Thoracic aorta (tissue), 2 donors: ENCODE results near the gene PGLYRP4. TPM values are rescaled to one million over a fixed set of nuclear protein-coding genes. Genes with fewer than 3 reads are reported as not detected.
"Not testable (repeated sequence)": the region's sequence is repeated elsewhere in the genome, so short reads cannot be mapped to it uniquely, and the experiment has no call there.

ENCODE experiments used
- ATAC-seq: fragments of 150-250 bp; one replicate; pipeline ENCODE4 v1.8.0; 2017; ENCODE audit warnings: low read depth; ENCODE audit not compliant: insufficient number of reproducible peaks, low FRiP score
- DNase-seq: peaks from one replicate; pipeline ENCODE4 v3.0.0-alpha.2; 2020; ENCODE audit warnings: low spot score
- H3K27ac ChIP-seq, 2 donors: fragments of 200-600 bp; sonication (generic); 1 replicate in 1 of 2; 2 replicates in 1 of 2; pipeline ENCODE4 v1.5.1; 2016; ENCODE audit warnings: mild to moderate bottlenecking in 2 of 2, moderate library complexity in 2 of 2
- H3K27me3 ChIP-seq: fragments of 200-600 bp; sonication (generic); replicated peaks from 2 replicates; pipeline ENCODE4 v1.6.0; 2016; ENCODE audit warnings: mild to moderate bottlenecking; ENCODE audit not compliant: insufficient read depth
- H3K36me3 ChIP-seq: fragments of 200-600 bp; sonication (generic); one replicate; pipeline ENCODE4 v1.5.1; 2016
- H3K4me1 ChIP-seq, 2 donors: fragments of 200-600 bp; sonication (generic); 1 replicate in 1 of 2; 2 replicates in 1 of 2; pipeline versions ENCODE4 v1.5.1 to v1.6.0; 2016; ENCODE audit warnings: low read depth in 2 of 2, mild to moderate bottlenecking in 1 of 2; ENCODE audit not compliant: control insufficient read depth in 1 of 2
- H3K4me3 ChIP-seq: fragments of 200-600 bp; sonication (generic); 2 replicates; pipeline ENCODE4 v1.5.1; 2016; ENCODE audit warnings: mild to moderate bottlenecking
- H3K9me3 ChIP-seq: fragments of 200-600 bp; sonication (generic); 2 replicates; pipeline ENCODE4 v1.5.1; 2016
- total RNA-seq, 2 donors: library from RNA; depleted of rRNA; stranded (reverse); fragments of >200 nt; gene quantifications; one replicate each; pipeline versions ENCODE4 v1.1.0 to v1.2.3, GENCODE V29; 2016
- TF ChIP-seq, protein P1 (sequence below): fragments of 200-600 bp; sonication (generic); IDR thresholded peaks from one replicate; pipeline ENCODE4 v1.5.1; 2019; ENCODE audit warnings: antibody characterized with exemption

Gene PGLYRP4
- total RNA-seq, 2 donors from 2014 or later = not detected

DNA sequence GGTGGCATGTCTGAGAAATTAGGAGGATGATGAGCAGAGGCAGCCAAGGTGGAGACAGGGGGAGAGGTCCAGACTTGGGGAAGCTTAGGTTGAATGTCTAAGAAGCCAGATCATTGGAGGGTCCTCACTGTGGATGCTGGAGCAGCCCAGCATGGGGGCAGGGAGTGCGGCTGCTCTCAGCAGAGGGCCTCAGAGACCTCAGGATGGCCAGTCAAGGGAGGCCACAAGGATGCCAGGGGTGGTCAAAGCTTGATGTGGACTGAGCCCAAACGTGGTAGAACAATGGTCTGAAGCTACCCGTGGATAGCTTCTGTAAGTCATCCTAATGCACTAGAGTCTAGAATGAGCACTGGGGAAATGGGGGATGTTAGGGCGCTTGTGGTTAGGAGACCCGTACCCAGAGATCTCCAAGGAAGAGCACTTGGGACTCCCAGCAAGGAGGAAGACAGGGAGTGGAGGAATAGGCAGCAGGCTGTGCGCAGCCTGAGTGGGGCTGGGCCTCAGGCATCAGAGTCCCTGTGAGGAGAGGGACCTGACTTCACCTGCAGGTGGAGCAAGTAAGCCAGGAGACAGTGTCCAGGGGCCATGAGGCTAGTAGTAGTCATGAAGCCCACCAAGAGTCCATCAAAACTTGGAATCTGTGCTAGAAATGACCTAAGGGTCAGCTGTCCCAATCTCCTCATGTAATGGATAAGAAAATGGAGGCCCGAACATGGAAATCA, 4.7 kb upstream of the PGLYRP4 start:
- TF ChIP-seq, protein P1, sequence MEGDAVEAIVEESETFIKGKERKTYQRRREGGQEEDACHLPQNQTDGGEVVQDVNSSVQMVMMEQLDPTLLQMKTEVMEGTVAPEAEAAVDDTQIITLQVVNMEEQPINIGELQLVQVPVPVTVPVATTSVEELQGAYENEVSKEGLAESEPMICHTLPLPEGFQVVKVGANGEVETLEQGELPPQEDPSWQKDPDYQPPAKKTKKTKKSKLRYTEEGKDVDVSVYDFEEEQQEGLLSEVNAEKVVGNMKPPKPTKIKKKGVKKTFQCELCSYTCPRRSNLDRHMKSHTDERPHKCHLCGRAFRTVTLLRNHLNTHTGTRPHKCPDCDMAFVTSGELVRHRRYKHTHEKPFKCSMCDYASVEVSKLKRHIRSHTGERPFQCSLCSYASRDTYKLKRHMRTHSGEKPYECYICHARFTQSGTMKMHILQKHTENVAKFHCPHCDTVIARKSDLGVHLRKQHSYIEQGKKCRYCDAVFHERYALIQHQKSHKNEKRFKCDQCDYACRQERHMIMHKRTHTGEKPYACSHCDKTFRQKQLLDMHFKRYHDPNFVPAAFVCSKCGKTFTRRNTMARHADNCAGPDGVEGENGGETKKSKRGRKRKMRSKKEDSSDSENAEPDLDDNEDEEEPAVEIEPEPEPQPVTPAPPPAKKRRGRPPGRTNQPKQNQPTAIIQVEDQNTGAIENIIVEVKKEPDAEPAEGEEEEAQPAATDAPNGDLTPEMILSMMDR = no peak
- no peak for ATAC-seq
- Histone ChIP-seq H3K27me3 (no peaks in the 10 kb centered on the region), H3K36me3 (no peaks in the 10 kb centered on the region), H3K4me3 (no peak overlapping the region), H3K4me1 (no peaks in the 10 kb centered on the region), H3K9me3 (no peaks in the 10 kb centered on the region), H3K27ac (no peak overlapping the region)
- DNase-seq = no peak

DNA sequence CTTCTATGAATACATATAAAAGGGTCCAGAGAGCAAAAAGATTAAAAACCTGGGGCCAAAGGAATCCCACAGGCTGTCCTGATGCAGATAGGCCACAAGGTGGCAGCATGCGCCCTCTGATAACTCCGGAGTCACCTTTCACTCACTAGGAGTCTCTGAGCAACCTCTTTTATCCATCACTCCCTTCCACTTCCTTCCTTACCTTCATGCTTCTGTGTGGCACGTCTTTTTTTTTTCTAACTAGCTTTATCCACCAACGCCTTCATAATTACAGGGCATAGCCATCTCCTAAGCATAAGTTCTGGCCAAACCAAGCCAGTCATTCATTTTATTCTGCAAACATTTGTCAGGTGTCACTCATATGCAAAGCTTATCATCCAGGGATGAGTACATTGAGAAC, 3.9 kb upstream of the PGLYRP4 start:
- DNase-seq = no peak
- H3K27me3 ChIP-seq = no peaks in the 10 kb centered on the region

DNA sequence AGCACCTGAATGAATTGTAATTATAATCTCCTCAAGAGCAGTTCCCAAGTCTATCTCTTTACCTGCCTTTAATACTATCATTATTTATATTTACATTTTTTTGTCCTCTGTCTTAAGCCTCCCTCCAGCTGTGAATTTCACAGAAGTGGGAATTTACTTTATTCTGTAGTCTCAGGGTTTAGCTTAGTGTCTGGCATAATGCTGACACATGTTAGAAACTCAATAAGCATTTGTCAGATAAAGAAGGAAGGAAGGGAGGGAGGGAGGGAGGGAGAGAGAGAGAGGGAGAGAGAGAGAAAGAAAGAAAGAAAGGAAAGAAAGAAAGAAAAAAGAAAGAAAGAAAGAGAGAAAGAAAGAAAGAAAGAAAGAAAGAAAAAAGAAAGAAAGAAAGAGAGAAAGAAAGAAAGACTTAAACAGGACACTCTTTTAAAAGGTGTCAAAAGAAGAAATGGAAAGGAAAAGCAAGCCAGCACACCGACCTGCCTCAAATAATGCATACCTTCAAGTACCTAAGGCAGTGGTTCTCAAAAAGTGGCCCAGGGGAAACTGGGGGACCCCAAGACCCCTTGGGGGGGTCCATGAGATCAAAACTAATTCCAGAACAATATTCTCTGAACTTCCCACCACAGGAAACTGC, 1.8 kb upstream of the PGLYRP4 start:
- no peak overlapping the region for H3K4me3 ChIP-seq
- H3K27me3 ChIP-seq = no peaks in the 10 kb centered on the region
- TF ChIP-seq, protein P1 = no peak
- DNase-seq (no peak), ATAC-seq (no peak)
- no peaks in the 10 kb centered on the region for H3K4me1 ChIP-seq
- H3K9me3 ChIP-seq = no peaks in the 10 kb centered on the region
- H3K27ac ChIP-seq = no peak overlapping the region
- no peaks in the 10 kb centered on the region for H3K36me3 ChIP-seq

More for the DNA sequence above, 3.9 kb upstream of the PGLYRP4 start:
- TF ChIP-seq, protein P1 = peak; percentile 91
- peak; percentile 70 for ATAC-seq
- H3K36me3 ChIP-seq = no peaks in the 10 kb centered on the region
- H3K27ac ChIP-seq = no peak overlapping the region
- no peaks in the 10 kb centered on the region for H3K9me3 ChIP-seq
- no peaks in the 10 kb centered on the region for H3K4me1 ChIP-seq
- no peak overlapping the region for H3K4me3 ChIP-seq

DNA sequence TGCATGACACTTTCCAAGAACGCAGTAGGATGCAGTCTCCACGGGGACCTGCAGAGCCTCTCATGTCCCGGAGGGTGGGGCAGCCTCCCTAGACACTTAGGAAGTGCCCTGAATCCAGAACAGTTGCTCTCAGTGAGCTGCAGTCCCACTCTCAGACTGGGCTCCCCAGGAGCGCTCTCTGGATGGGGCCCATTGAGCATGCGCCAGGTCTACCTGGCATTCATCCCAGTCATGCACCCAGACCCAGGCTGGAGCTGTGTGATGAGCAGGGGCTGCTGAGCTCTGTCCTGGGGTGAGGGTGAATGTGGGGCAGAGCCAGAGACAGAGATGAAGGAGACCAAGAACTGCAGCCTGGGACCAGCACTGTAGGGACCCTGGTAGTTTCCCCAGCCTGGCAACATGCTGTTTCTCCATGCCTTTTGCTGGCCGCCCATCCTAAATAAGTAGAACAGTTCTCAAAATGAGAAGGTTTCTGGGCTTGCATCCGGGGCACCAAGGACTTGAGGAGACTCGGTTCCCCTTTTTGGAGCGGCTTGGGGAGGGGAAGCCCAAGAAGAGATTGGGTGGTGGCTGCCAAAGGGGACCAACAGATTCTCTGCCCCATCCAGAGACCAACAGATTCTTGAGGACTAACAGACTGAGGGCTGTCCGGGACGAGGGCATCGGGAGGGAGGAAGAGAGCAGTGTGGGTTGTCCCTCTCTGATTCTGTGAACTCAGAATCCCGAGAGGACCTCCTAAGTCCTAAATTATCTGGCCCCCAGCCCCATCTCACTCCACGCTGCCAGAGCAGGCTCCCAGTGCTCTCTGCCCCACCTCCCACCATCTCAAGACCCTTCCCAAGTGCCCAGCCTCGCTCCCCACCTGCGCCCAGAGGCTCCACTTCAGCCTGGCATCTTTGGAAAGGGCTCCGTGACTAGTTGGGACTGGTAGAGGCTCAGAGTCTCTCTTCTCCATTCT, 1.0 kb upstream of the PGLYRP4 start:
- H3K9me3 ChIP-seq = no peaks in the 10 kb centered on the region
- H3K4me3 ChIP-seq = no peak overlapping the region
- ATAC-seq = no peak
- no peak for DNase-seq
- TF ChIP-seq, protein P1 = no peak
- no peak overlapping the region for H3K27ac ChIP-seq
- no peaks in the 10 kb centered on the region for H3K27me3 ChIP-seq
- H3K36me3 ChIP-seq = no peaks in the 10 kb centered on the region
- H3K4me1 ChIP-seq = no peaks in the 10 kb centered on the region

DNA sequence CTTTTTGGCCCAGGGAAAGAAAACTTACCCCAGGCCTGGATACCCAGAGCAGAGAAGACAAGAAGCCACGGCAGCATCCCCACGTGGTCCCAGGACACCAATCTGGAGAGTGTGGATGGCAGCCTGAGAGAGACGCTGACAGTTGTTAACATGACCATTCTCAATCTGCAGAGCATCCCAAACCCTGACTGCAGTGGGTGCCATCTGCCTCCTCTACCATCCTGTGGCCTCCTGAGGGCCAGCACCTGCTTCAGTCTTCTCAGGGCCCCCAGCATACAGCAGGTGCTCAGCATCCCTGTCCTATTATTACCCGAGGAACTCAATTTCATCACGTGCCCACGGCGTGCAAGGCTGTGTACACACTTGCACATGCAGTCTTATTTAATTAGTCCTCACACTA, 785 bp downstream of the PGLYRP4 start:
- no peaks in the 10 kb centered on the region for H3K36me3 ChIP-seq
- no peaks in the 10 kb centered on the region for H3K4me1 ChIP-seq
- no peak for ATAC-seq
- H3K9me3 ChIP-seq = no peaks in the 10 kb centered on the region
- H3K4me3 ChIP-seq = no peak overlapping the region
- no peaks in the 10 kb centered on the region for H3K27me3 ChIP-seq
- no peak for DNase-seq
- TF ChIP-seq, protein P1 = no peak
- H3K27ac ChIP-seq = no peak overlapping the region

DNA sequence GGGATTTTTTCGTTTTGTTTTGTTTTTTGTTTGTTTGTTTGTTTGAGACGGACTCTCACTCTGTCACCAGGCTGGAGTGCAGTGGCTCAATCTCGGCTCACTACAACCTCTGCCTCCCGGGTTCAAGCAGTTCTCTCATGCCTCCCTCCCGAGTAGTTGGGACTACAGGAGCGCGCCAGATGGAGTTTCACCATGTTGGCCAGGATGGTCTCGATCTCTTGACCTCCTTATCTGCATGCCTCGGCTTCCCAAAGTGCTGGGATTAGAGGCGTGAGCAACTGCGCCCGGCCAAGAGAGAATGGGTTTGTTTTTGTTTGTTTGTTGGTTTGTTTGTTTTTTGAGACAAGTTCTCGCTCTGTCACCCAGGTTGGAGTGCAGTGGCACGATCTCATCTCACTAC, 1.6 kb downstream of the PGLYRP4 start:
- DNase-seq, H3K36me3 ChIP-seq, H3K27me3 ChIP-seq, H3K27ac ChIP-seq, H3K4me3 ChIP-seq, H3K9me3 ChIP-seq, ATAC-seq, H3K4me1 ChIP-seq: not testable (repeated sequence)
